ENCODE results near the gene USP37.

DNA sequence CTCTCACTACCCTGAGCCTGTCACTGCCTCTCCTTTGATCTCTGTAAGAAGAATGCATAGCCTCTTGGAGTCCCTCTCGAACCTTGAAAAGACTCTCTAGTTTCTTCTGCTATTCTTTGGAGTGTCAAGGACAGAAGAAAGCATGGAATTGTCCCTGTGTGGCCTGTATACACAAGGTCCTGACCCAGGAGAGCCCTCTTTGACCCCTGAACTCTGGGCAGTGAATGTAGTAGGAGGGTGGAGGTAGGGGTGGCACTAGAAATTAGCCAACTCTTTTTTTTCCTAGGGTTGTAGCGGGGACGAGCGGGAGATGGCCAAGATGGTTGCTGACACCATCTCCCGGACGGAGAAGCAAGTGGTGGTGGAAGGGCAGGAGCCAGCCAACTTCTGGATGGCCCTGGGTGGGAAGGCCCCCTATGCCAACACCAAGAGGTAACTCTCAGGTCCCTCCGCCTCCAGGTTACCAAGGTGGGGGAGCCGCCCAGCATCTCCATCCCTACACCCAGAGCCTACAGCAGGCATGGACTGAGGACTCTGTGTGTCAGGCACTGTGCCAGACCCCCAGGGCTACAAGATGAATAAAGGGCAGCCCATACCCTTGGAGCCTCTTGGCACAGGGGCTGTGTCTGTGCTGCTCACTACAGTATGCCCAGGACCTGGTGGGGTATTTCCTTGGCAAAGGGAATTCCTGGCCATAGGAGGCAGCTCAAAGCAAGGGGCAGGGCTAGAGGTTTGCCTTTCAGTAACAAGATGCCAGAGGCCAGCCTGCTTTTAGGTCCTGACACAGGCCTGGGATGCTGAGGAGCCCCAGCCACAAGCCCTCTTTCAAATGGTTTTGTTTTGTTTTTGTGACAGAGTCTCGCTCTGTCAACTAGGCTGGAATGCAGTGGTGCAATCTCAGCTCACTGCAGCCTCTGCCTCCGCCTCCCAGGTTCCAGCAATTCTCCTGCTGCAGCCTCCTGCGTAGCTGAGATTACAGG lies 132.9 kb downstream of the USP37 start:
- TF ChIP-seq EZH2phosphoT487 (IDR thresholded peaks at IDR 0.05; ENCODE audit: low read depth) (no peak), CTCF (IDR thresholded peaks at IDR 0.05; ENCODE audit: low read depth, low read length) (no peak)
